MCF 10A (cell line): ENCODE results near the gene PDCD1. TPM values are rescaled to one million over a fixed set of nuclear protein-coding genes. Genes with fewer than 3 reads are reported as not detected.

Source experiments
- BruUV-seq: library from RNA; stranded (reverse); fragments of 400-500 nt; replicated peaks from 2 replicates; lab custom pipeline; 2021; lab: Mats Ljungman, UMichigan
- CTCF ChIA-PET: fragments of 300-600 bp; sonication (Branson Sonifier 250); formaldehyde crosslinking; extraction: SDS; loops from one replicate; lab custom pipeline; 2021; ENCODE audit warnings: antibody characterized with exemption, inconsistent platforms; lab: Yijun Ruan, JAX
- POLR2A ChIA-PET: fragments of 300-600, 350-650 bp; sonication (Branson Sonifier 250); formaldehyde crosslinking; extraction: SDS; loops from one replicate; lab custom pipeline; 2020; ENCODE audit warnings: antibody characterized with exemption, inconsistent platforms; lab: Yijun Ruan, JAX
- DNase-seq: peaks from one replicate; pipeline ENCODE4 v3.0.0-alpha.2; 2018; ENCODE audit not compliant: unreplicated experiment
- H3K27ac Mint-ChIP-seq: one replicate; pipeline ENCODE4 v1.8.0; 2022; ENCODE audit warnings: mild to moderate bottlenecking, low read depth, mixed read lengths; ENCODE audit not compliant: unreplicated experiment
- H3K27me3 Mint-ChIP-seq: one replicate; pipeline ENCODE4 v1.8.0; 2022; ENCODE audit warnings: mixed read lengths; ENCODE audit not compliant: insufficient read depth, unreplicated experiment
- H3K36me3 Mint-ChIP-seq: one replicate; pipeline ENCODE4 v1.8.0; 2022; ENCODE audit warnings: mild to moderate bottlenecking, moderate library complexity, mixed read lengths; ENCODE audit not compliant: insufficient read depth, unreplicated experiment
- H3K4me1 Mint-ChIP-seq: one replicate; pipeline ENCODE4 v1.8.0; 2022; ENCODE audit warnings: mixed read lengths; ENCODE audit not compliant: insufficient read depth, unreplicated experiment
- H3K4me3 Mint-ChIP-seq: one replicate; pipeline ENCODE4 v1.8.0; 2022; ENCODE audit warnings: mild to moderate bottlenecking, moderate library complexity, mixed read lengths; ENCODE audit not compliant: unreplicated experiment
- H3K9me3 Mint-ChIP-seq: one replicate; pipeline ENCODE4 v1.8.0; 2022; ENCODE audit warnings: mixed read lengths; ENCODE audit not compliant: unreplicated experiment
- intact Hi-C: fragments of 100-400 bp; cut with micrococcal nuclease; formaldehyde crosslinking; loops from 2 replicates; pipeline ENCODE4 v1.14.1; 2022
- total RNA-seq: library from RNA; stranded (reverse); gene quantifications from 2 replicates; pipeline ENCODE4 v1.2.3, GENCODE V29; 2022
- TF ChIP-seq, protein P1 (sequence below): fragments of 200-600 bp; IDR thresholded peaks from one replicate; pipeline ENCODE4 v1.8.0; 2022; ENCODE audit warnings: antibody characterized with exemption, mild to moderate bottlenecking; ENCODE audit not compliant: unreplicated experiment

The PDCD1 gene
- total RNA-seq, 1 experiment from 2014 or later, result not detected

DNA sequence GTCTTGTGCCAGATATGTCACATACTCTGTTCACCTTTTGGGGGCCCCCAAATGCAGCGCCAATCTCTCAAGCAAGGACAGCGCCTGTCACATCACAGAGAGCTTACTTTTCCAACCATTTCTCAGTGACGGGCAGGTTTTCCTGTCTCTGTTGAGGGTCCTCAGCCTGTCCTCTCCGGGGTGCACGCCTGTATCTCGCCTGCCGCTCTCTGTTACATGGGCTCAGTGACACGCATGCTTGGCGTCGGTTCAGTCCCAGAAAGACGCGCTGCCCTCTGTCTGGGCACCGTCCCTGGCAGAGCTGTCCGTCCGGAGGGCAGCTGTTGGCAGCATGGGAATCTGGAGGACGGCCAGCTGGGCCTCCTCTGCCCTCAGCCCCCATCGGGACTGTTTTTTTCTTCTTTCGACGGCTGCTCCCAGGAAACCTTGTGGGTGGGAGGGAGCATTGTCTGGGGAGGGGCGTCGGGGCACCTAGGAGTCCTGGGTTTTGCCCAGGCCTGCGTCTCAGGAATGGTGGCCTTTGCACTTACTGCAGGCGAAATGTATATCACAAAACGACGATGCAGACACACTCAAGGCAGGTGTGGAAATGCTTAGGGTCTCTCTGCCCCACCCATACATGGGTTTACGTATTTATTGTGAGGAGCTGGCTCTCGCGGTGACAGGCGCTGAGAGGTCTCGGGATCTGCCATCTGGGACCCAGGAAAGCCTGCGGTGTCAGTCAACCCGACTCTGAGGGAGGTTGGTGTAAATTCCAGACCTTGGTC lies 41.7 kb upstream of the PDCD1 start:
- Mint-ChIP-seq H3K27me3 (no peaks in the 10 kb centered on the region), H3K4me1 (no peaks in the 10 kb centered on the region), H3K9me3 (no peaks in the 10 kb centered on the region), H3K4me3 (no peak overlapping the region), H3K27ac (no peak overlapping the region), H3K36me3 (no peaks in the 10 kb centered on the region)
- no peak for DNase-seq
- TF ChIP-seq, protein P1, sequence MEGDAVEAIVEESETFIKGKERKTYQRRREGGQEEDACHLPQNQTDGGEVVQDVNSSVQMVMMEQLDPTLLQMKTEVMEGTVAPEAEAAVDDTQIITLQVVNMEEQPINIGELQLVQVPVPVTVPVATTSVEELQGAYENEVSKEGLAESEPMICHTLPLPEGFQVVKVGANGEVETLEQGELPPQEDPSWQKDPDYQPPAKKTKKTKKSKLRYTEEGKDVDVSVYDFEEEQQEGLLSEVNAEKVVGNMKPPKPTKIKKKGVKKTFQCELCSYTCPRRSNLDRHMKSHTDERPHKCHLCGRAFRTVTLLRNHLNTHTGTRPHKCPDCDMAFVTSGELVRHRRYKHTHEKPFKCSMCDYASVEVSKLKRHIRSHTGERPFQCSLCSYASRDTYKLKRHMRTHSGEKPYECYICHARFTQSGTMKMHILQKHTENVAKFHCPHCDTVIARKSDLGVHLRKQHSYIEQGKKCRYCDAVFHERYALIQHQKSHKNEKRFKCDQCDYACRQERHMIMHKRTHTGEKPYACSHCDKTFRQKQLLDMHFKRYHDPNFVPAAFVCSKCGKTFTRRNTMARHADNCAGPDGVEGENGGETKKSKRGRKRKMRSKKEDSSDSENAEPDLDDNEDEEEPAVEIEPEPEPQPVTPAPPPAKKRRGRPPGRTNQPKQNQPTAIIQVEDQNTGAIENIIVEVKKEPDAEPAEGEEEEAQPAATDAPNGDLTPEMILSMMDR, result no peak
- BruUV-seq, result no TSS peak
- ChIA-PET POLR2A (no interaction called here), CTCF (no interaction called here)
- intact Hi-C loops, result no loop called here

DNA sequence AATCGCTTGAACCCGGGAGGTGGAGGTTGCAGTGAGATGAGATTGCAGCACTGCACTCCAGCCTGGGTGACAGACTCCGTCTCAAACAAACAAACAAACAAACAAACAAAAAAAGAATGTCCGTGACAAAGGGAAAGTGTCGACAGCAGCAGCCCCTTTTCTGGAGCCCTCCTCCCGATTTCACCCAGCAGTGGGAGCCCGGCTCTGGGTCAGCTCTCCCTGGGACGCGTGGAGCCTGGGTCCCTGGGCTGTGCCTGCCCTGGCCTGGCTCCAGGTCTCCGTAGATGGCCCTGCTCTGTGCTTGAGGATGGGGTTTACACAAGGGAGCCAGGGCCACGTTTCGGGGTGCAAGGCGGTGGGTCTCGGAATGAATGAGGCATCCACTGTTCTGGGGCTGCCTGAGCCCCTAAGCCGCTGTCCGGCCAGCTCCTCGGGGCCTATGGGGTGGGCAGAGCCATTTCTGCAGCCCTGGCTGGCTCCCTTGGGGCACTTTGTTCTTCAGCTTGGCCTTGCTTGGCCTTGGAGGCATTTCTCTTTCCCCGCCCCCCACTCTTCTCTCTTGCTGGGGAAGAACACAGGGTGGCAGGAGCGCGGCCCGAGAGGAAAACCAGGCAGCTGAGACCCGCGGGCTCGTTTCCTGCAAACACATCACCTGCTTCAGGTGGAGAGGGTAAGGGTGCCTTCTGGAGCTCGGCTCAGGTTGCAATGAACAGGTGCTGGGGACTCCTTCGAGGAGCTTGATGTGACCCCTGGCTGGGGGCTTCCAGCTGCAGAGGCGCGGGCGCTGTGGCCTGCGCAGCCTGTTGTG lies 40.0 kb upstream of the PDCD1 start:
- TF ChIP-seq, protein P1, result no peak
- Mint-ChIP-seq H3K36me3 (no peaks in the 10 kb centered on the region), H3K4me1 (no peaks in the 10 kb centered on the region), H3K27me3 (no peaks in the 10 kb centered on the region), H3K27ac (no peak overlapping the region), H3K9me3 (no peaks in the 10 kb centered on the region), H3K4me3 (no peak overlapping the region)
- DNase-seq, result no peak
- intact Hi-C loops, result no loop called here
- ChIA-PET CTCF (no interaction called here), POLR2A (no interaction called here)
- BruUV-seq, result no TSS peak

DNA sequence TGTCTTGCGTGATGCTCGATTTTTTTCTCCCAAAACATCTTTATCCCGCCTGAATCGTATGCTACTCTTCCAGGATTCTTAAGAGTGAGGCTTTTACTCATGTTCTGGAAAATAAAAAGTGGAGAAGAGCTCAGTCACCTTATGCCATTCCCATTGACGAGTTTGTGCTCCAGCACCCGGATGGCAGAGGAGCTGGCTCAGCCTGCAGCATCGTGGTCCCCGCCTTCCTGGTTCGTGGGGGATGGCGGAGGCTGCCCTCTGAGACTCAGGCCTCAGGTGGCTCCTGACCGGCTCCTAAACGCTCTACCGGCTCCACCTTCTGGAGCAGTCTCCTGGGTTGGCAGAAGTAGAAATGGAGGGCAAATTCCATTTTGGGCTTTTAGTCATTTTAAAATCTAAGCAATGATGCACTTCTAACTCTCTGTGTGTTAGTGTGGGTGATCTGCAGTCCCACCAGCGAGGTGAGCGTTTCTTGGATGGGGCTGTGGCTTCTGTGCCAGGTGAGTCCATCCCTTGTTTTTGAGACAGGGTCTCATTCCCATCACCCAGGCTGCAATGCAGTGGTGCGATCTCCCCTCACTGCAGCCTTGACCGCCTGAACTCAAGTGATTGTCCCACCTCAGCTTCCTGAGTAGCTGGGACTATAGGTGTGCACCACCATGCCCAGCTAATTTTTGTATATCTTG lies 38.7 kb upstream of the PDCD1 start:
- no peaks in the 10 kb centered on the region for H3K9me3 Mint-ChIP-seq
- POLR2A ChIA-PET, result interaction anchor here (0.7 kb wide), 1 partner anchor 255 kb away, joined by 3 read pairs; no protein-coding TSS in a partner anchor
- no peak for DNase-seq
- no peaks in the 10 kb centered on the region for H3K27me3 Mint-ChIP-seq
- H3K4me1 Mint-ChIP-seq, result no peaks in the 10 kb centered on the region
- H3K36me3 Mint-ChIP-seq, result peaks cover 2% of the 10 kb centered on the region
- CTCF ChIA-PET, result no interaction called here
- no peak overlapping the region for H3K4me3 Mint-ChIP-seq
- intact Hi-C loops, result no loop called here
- no TSS peak for BruUV-seq
- no peak overlapping the region for H3K27ac Mint-ChIP-seq
- TF ChIP-seq, protein P1, result no peak

DNA sequence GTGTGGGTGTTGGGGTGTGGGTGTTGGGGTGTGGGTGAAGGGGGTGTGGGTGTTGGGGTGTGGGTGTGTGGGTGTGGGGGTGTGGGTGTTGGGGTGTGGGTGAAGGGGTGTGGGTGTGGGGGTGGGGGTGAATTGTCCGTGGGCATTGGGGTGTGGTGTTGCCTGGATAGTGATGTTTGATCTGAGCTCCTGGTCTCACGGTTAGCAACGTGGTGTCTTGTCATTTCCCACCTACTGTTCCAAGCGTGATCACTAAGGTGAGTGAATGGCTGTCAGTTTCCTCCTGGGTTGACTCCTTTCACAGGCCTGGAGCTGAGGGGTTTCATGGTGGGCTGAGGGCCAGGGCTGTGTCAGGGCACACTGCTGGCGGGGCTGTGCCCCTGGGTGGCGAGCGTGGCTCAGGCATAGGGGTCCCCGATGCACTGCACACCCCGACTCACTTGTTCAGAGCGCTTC lies 38.1 kb upstream of the PDCD1 start:
- Mint-ChIP-seq H3K27ac (no peak overlapping the region), H3K36me3 (peaks cover 8% of the 10 kb centered on the region), H3K4me1 (no peaks in the 10 kb centered on the region), H3K9me3 (no peaks in the 10 kb centered on the region), H3K4me3 (no peak overlapping the region), H3K27me3 (no peaks in the 10 kb centered on the region)
- no peak for DNase-seq
- ChIA-PET CTCF (no interaction called here), POLR2A (interaction anchor here (0.7 kb wide), 1 partner anchor 254 kb away, joined by 3 read pairs; no protein-coding TSS in a partner anchor)
- no TSS peak for BruUV-seq
- intact Hi-C loops, result no loop called here
- TF ChIP-seq, protein P1, result no peak
